ENCODE data around the gene MOB3A. TPM values are rescaled to one million over a fixed set of nuclear protein-coding genes. Genes with fewer than 3 reads are reported as not detected.

Gene MOB3A
- total and polyA plus RNA-seq, 2 of the 13 experiments (the other 11 are each of a cell fraction or from before 2014, with no cell fraction given), result 3.5 to 17.8 TPM

DNA sequence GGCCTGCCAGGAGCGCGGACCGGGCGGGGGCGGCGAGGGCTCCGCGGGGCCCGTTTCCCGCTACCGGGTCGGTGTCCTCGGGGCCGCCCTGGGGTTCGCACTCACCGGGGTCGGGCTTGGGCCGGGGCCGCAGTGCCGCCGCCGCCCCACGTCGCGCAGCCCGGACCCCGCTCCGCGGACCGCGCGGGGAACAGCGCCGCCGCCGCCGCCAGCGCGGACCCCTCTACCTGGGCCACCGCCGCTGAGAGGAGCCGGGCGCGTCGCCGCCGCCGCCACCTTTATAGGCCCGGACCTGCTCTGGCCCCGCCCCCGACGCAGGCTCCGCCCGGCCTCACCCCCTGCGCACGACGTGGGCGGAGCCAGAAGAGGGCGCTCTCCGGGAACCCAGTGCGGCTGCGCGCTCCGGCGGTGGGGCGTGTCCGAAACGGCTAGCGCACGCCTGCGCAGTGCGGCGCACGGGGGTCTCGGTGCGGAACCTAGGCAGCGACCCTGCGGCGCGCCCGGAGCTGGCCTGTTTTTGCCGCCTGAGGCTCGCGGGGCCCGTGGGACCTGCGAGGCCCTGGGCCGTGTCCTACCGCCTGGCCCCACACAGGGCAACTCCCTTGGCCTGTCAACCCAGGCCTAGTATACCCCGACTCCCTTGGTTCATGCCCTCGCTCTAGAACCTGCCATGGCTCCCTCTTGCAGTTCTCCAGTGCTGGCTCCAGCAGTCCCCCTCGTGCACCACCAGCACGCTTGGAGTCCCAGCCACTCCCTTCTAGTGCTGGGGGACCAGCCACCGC lies 44.9 kb downstream of the MOB3A start, which contains the start of gene MKNK2 (continued):
- TF ChIP-seq, protein P1, sequence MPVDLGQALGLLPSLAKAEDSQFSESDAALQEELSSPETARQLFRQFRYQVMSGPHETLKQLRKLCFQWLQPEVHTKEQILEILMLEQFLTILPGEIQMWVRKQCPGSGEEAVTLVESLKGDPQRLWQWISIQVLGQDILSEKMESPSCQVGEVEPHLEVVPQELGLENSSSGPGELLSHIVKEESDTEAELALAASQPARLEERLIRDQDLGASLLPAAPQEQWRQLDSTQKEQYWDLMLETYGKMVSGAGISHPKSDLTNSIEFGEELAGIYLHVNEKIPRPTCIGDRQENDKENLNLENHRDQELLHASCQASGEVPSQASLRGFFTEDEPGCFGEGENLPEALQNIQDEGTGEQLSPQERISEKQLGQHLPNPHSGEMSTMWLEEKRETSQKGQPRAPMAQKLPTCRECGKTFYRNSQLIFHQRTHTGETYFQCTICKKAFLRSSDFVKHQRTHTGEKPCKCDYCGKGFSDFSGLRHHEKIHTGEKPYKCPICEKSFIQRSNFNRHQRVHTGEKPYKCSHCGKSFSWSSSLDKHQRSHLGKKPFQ (CRISPR knock-in tag; IDR thresholded peaks at IDR 0.05; ENCODE audit: insufficient replicate concordance), result no peak
- TF ChIP-seq GATA4 (IDR thresholded peaks at IDR 0.05; ENCODE audit: borderline replicate concordance, low read depth), result peak; percentile 55; the same call in 1 of the 2 replicates
- TF ChIP-seq, protein P2, sequence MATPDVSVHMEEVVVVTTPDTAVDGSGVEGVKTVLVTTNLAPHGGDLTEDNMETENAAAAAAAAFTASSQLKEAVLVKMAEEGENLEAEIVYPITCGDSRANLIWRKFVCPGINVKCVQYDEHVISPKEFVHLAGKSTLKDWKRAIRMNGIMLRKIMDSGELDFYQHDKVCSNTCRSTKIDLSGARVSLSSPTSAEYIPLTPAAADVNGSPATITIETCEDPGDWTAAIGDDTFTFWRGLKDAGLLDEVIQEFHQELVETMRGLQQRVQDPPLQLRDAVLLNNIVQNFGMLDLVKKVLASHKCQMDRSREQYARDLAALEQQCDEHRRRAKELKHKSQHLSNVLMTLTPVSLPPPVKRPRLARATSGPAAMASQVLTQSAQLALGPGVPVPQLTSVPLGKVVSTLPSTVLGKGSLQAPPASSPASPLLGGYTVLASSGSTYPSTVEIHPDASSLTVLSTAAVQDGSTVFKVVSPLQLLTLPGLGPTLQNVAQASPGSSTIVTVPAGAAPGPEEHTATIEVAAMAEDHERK (CRISPR knock-in tag; IDR thresholded peaks at IDR 0.05; ENCODE audit: low read depth), result 0 out of 2 replicates have a peak, but pooled peaks have one; percentile 45
- TF ChIP-seq ZNF790 (CRISPR knock-in tag; IDR thresholded peaks at IDR 0.05; ENCODE audit: borderline replicate concordance), result no peak
- TF ChIP-seq ZNF296 (CRISPR knock-in tag; conservative IDR thresholded peaks at IDR 0.05), result no peak
- 0 out of 2 replicates have a peak, but pooled peaks have one; percentile 71 for TF ChIP-seq ZFYVE20 (CRISPR knock-in tag; IDR thresholded peaks at IDR 0.05; ENCODE audit: borderline replicate concordance, low read depth)
- TF ChIP-seq NCOA5 (CRISPR knock-in tag; IDR thresholded peaks at IDR 0.05), result no peak
- 0 out of 2 replicates have a peak, but pooled peaks have one; percentile 32 for TF ChIP-seq MEF2D (CRISPR knock-in tag; IDR thresholded peaks at IDR 0.05)
- TF ChIP-seq ZBTB42 (CRISPR knock-in tag; IDR thresholded peaks at IDR 0.05), result peak; percentile 93; the same call in 1 of the 2 replicates
- TF ChIP-seq GTF2F1 (IDR thresholded peaks at IDR 0.05; ENCODE audit: low read length), result peak; percentile 96
- TF ChIP-seq HOXA9 (CRISPR knock-in tag; IDR thresholded peaks at IDR 0.05; ENCODE audit: borderline replicate concordance), result no peak
- peak; percentile 31; the same call in 1 of the 2 replicates for TF ChIP-seq ZIK1 (CRISPR knock-in tag; IDR thresholded peaks at IDR 0.05; ENCODE audit: borderline replicate concordance, low read depth)
- peak; percentile 75 for TF ChIP-seq ZNF709 (CRISPR knock-in tag; IDR thresholded peaks at IDR 0.05)
- TF ChIP-seq HES4 (CRISPR knock-in tag; IDR thresholded peaks at IDR 0.05; ENCODE audit: borderline replicate concordance), result 0 out of 2 replicates have a peak, but pooled peaks have one; percentile 74
- TF ChIP-seq ZBTB8A (CRISPR knock-in tag; IDR thresholded peaks at IDR 0.05; ENCODE audit: borderline replicate concordance, low read depth), result no peak
- TF ChIP-seq HDAC1 (CRISPR knock-in tag; IDR thresholded peaks at IDR 0.05), result peak; percentile 55
- TF ChIP-seq AGO2 (optimal IDR thresholded peaks at IDR 0.05; ENCODE audit: low read depth, low read length), result peak; percentile 9
- peak; percentile 93 for TF ChIP-seq ZBTB7A (CRISPR knock-in tag; IDR thresholded peaks at IDR 0.05)
- TF ChIP-seq, protein P3, sequence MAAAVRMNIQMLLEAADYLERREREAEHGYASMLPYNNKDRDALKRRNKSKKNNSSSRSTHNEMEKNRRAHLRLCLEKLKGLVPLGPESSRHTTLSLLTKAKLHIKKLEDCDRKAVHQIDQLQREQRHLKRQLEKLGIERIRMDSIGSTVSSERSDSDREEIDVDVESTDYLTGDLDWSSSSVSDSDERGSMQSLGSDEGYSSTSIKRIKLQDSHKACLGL (CRISPR knock-in tag; IDR thresholded peaks at IDR 0.05), result peak; percentile 77; the same call in 1 of the 2 replicates
- TF ChIP-seq ZNF350 (CRISPR knock-in tag; IDR thresholded peaks at IDR 0.05; ENCODE audit: borderline replicate concordance, low read depth), result peak; percentile 53; the same call in 1 of the 2 replicates

Data from HepG2 (cell line).